HG03575 (cell line): ENCODE data around the gene ART4.

Source experiments
- ATAC-seq: cut with Tn5 transposase; IDR thresholded peaks from one replicate; pipeline ENCODE4 v1.9.1; 2021; ENCODE audit not compliant: unreplicated experiment, insufficient number of reproducible peaks, low FRiP score; ENCODE audit errors: extremely low read depth

ART4 gene, protein sequence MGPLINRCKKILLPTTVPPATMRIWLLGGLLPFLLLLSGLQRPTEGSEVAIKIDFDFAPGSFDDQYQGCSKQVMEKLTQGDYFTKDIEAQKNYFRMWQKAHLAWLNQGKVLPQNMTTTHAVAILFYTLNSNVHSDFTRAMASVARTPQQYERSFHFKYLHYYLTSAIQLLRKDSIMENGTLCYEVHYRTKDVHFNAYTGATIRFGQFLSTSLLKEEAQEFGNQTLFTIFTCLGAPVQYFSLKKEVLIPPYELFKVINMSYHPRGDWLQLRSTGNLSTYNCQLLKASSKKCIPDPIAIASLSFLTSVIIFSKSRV

DNA sequence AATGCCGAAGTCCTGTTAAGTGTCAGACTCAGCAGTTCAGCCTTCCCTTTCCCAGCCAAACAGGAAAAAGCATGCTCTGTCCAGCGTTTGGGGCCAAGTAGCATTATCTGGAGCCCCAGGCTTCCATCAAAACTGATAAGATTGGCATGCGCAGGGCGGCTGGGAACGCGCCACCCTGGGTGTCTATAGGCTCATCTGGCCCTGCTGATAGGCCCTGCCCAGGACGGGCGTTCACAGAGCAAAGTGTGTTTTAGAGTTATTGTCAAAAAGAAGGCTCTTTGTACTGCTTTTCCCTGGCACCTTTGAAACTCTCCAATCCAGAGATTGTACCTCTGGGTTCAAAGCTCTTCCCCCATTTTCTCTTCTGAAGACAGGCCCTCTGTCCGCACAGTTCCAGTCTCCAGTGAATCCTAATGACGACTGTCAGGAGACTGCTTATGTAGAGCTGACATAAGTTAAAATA, at the start of gene ART4:
TSS of gene ART4 (minus strand) at position 102 of the 463 bp plus-strand sequence. CDS start 413 bp downstream, outside the sequence.
- no peak for ATAC-seq

GRCh38 chr12:14892726-14893505, 49.6 kb upstream of the ART4 start:
- ATAC-seq = no peak

GRCh38 chr12:14890701-14891100, 47.4 kb upstream of the ART4 start:
- no peak for ATAC-seq

- no peak for ATAC-seq
Observed at GRCh38 chr12:14886271-14886670, 42.9 kb upstream of the ART4 start.

- ATAC-seq = no peak
Observed at GRCh38 chr12:14885718-14886221, 42.4 kb upstream of the ART4 start, which contains the start of gene MGP. TSS of gene MGP (minus strand) at chr12:14885854. CDS start at chr12:14885791, 63 bp downstream.

DNA sequence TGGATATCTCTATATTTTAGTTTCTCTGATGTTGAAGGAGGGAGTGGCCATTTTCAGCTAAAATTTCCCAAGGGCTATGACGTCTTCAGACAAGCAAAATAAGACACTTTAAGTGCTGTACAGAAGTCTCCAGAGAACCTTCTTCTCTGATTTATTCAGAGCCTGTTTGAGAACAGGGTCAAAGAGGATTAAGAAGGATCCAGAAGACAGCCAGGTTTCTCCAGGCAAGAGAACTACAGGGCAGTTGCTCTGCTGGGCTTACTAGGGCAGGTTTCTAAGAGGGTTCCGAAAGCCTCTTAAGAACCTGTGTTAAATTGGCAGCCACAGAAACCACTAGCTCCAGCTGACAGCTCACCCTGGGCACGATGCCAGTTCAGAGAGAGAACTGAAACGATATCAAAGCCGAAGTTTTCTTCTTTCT, 41.1 kb upstream of the ART4 start:
- peak; percentile 89 for ATAC-seq

- no peak for ATAC-seq
Observed at GRCh38 chr12:14883686-14884085, 40.4 kb upstream of the ART4 start.

DNA sequence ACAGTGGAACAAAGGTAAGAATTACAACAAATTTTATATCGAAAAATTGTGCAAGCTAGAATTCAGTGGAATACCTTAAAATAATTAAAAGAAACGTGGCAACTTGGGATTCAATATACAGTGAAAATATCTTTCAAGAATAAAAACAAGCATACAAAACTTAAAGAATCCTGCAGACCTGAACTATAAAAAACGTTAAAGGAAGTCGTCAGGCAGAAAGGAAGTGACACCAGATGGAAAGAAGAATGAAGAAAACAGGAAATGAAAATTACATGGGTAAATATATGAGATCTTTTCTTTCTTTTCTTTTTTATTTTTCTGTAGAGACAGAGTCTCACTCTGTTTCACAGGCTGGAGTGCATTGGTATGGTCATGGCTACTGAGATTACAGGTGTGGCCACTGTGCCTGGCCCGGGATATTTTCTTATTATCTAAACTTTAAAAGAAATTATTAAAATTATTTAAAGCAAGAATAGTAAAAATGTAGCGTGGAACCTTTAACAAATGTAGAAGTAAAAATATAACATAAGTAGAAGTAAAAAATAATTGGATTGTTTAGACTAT, 37.6 kb upstream of the ART4 start:
- ATAC-seq = no peak

- no peak for ATAC-seq
Observed at GRCh38 chr12:14879222-14879933, 36.1 kb upstream of the ART4 start.

DNA sequence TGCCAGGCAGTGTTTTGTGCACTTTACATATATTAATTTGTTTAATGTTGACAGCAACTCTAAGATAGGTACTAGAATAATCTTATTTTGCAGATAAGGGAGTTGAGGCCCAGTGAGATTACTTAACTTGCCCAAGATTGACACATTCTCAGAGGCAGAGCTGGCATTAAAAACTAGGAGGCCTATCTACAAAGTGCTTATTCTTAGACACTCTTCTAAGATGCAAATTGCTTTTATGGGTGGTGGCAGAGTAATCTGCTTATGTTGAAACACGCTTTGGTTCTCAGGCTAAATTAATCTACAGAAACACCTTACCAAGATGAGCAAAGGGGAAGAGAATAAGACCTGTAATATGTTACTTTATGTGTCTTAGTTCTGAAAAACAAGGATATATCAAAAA, 35.2 kb upstream of the ART4 start:
- no peak for ATAC-seq

DNA sequence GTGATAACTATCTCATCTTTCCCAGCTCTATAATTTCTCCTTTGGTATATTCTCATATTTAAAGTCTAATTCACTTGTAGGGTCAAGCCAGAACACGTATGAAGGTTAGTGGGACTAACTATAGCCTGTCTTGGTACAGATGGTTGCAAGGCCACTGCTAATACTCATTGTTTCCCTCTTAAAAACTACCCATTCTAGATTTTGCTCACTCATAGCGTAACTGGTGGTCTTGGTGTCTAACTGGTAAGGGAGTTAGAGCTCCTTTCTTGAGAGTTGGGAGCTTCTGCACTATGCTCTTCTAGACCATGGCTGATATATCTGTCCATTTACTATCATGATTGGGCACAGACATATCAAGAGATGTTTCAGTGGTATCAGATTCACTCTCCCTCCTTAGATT, 33.5 kb upstream of the ART4 start:
- no peak for ATAC-seq

DNA sequence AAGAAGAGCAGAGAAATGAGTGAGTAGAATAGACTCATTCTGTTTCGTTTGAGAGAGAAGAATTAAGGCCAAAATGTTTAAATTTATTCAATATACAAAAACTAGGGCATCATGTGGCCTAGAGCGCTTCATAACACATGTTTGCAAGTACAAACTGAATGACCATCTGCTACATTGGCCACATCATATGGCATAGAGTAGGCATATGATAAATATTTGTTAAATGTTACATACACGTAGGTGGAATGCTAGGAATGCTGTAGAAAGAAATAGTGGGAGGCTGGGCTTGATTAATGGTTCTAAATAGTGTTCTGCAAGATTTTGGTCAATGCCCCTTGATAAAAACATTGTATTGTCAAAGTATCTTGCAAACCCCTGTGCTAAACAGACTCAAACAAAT, 31.6 kb upstream of the ART4 start:
- no peak for ATAC-seq

- ATAC-seq = no peak
Observed at GRCh38 chr12:14873440-14874185, 30.3 kb upstream of the ART4 start.

GRCh38 chr12:14871886-14872285, 28.6 kb upstream of the ART4 start:
- ATAC-seq = no peak

- ATAC-seq = no peak
Observed at GRCh38 chr12:14871247-14871646, 27.9 kb upstream of the ART4 start.

GRCh38 chr12:14868916-14869506, 25.7 kb upstream of the ART4 start:
- no peak for ATAC-seq

DNA sequence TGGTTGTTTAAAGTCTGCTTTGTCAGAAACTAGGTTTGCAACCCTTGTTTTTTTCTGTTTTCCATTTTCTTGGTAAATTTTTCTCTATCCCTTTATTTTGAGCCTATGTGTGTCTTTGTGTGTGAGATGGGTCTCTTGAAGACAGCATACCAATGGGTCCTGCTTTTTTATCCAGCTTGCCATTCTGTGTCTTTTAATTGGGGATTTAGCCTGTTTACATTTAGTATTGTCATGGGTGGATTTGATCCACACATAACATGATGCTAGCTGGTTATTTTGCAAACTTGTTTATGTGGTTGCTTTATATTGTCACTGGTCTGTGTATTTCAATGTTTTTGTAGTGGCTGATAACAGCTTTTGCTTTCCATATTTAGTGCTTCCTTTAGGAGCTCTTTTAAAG, 17.2 kb upstream of the ART4 start:
- ATAC-seq = no peak

DNA sequence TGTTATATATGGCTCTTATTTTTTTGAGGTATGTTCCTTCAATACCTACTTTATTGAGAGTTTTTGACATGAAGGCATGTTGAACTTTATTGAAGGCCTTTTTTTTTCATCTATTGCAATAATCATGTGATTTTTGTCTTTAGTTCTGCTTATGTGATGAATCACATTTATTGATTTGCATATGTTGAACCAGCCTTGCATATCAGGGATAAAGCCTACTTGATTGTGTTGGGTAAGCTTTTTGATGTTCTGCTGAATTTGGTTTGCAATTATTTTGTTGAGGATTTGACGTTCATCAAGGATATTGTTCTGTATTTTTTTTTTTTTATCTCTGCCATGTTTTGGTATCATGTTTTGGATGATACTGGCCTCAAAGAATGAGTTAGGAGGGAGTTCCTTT, 15.2 kb upstream of the ART4 start:
- no peak for ATAC-seq
